Natural killer cell (primary cell): ENCODE measurements around the gene CATSPERZ. TPM values are rescaled to one million over a fixed set of nuclear protein-coding genes. Genes with fewer than 3 reads are reported as not detected.
"Not testable (repeated sequence)": the region's sequence is repeated elsewhere in the genome, so short reads cannot be mapped to it uniquely, and the experiment has no call there.

Experiments used
- ATAC-seq, 3 donors: fragments of 150-1000 bp in 2 of 3; fragments of 200-7000 bp in 1 of 3; cut with Tn5 transposase; 1 replicate in 1 of 3; 2 replicates in 2 of 3; pipeline ENCODE4 v1.10.0; 2021; ENCODE audit warnings: mild to moderate bottlenecking in 2 of 3, moderate library complexity in 2 of 3
- DNase-seq, 2 donors: peaks; one replicate each; pipeline versions ENCODE4 v3.0.0 to v3.0.0-alpha.2; 2013 to 2021; ENCODE audit warnings: mixed read lengths in 1 of 2
- H3K27ac ChIP-seq: one replicate; pipeline ENCODE4 v1.5.1; 2013; ENCODE audit warnings: mild to moderate bottlenecking, low read length
- H3K27me3 ChIP-seq: one replicate; pipeline ENCODE4 v1.6.1; 2013; ENCODE audit warnings: low read length; ENCODE audit not compliant: control insufficient read depth, insufficient read depth
- H3K36me3 ChIP-seq: one replicate; pipeline ENCODE4 v1.6.1; 2013; ENCODE audit warnings: low read length; ENCODE audit not compliant: control insufficient read depth, insufficient read depth
- H3K4me1 ChIP-seq: one replicate; pipeline ENCODE4 v1.6.1; 2013; ENCODE audit warnings: low read length; ENCODE audit not compliant: control insufficient read depth, insufficient read depth
- H3K4me3 ChIP-seq: one replicate; pipeline ENCODE4 v1.5.1; 2013; ENCODE audit warnings: low read length
- H3K9me3 ChIP-seq: one replicate; pipeline ENCODE4 v1.6.1; 2013; ENCODE audit warnings: low read length; ENCODE audit not compliant: control insufficient read depth, insufficient read depth
- H3K27ac Mint-ChIP-seq, 2 donors: one replicate each; pipeline ENCODE4 v1.8.0; 2022; ENCODE audit warnings: mild to moderate bottlenecking in 2 of 2, mixed read lengths in 2 of 2, moderate library complexity in 1 of 2
- H3K27me3 Mint-ChIP-seq, 2 donors: one replicate each; pipeline ENCODE4 v1.8.0; 2022; ENCODE audit warnings: low read depth in 2 of 2, mixed read lengths in 2 of 2
- H3K36me3 Mint-ChIP-seq: one replicate; pipeline ENCODE4 v1.8.0; 2022; ENCODE audit warnings: mixed read lengths
- H3K4me1 Mint-ChIP-seq, 2 donors: one replicate each; pipeline ENCODE4 v1.8.0; 2022; ENCODE audit warnings: mixed read lengths in 2 of 2
- H3K4me3 Mint-ChIP-seq: one replicate; pipeline ENCODE4 v1.8.0; 2022; ENCODE audit warnings: mild to moderate bottlenecking, moderate library complexity, mixed read lengths
- H3K9me3 Mint-ChIP-seq, 2 donors: one replicate each; pipeline ENCODE4 v1.8.0; 2022; ENCODE audit warnings: mixed read lengths in 2 of 2
- CTCF ChIP-seq: fragments of 200-600 bp; IDR thresholded peaks from one replicate; pipeline ENCODE4 v1.8.0; 2022; ENCODE audit warnings: antibody characterized with exemption
- WGBS: methylation state at CpG from one replicate; pipeline ENCODE4 v1.1.7; 2013; ENCODE audit warnings: missing lambda C conversion rate; ENCODE audit not compliant: insufficient coverage; 5-methylcytosine and 5-hydroxymethylcytosine counted together
- intact Hi-C: fragments of 100-400 bp; cut with micrococcal nuclease; formaldehyde crosslinking; loops from one replicate; pipeline ENCODE4 v1.14.2; 2022
- total RNA-seq, 4 donors: library from RNA; stranded (reverse); fragments of 120-200 nt in 1 of 4; gene quantifications; one replicate each; pipeline versions ENCODE4 v1.2.3 to v1.2.4, GENCODE V29; 2013 to 2022

Gene CATSPERZ
- total RNA-seq, 3 donors from 2014 or later (not counting 1 experiment from before 2014, with no cell fraction given): 0.80 to 0.90 TPM; not detected in 1

DNA sequence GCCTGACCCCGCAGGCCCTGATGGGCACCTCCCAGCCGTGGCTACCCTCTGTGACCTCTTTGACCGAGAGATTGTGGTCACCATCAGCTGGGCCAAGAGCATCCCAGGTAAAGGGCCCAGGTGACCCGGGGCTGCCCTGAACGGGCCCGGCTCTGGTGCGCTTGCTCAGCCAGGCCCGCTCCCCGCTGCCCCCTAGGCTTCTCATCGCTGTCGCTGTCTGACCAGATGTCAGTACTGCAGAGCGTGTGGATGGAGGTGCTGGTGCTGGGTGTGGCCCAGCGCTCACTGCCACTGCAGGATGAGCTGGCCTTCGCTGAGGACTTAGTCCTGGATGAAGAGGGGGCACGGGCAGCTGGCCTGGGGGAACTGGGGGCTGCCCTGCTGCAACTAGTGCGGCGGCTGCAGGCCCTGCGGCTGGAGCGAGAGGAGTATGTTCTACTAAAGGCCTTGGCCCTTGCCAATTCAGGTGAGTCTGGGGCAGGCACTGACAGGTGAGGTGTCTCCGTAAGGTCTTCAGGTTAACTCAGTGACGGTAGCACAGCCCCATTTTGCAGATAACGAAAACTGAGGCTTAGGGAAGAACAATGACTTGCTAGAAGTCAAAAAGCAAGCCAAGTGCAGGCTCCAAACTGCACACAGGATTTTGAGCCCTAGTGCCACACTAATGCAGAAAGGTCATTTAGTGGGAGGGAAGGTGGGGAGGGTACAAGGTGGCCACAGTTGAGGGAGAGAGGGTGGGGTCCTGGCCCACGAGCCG lies 14.8 kb downstream of the CATSPERZ start:
- no peak for DNase-seq

DNA sequence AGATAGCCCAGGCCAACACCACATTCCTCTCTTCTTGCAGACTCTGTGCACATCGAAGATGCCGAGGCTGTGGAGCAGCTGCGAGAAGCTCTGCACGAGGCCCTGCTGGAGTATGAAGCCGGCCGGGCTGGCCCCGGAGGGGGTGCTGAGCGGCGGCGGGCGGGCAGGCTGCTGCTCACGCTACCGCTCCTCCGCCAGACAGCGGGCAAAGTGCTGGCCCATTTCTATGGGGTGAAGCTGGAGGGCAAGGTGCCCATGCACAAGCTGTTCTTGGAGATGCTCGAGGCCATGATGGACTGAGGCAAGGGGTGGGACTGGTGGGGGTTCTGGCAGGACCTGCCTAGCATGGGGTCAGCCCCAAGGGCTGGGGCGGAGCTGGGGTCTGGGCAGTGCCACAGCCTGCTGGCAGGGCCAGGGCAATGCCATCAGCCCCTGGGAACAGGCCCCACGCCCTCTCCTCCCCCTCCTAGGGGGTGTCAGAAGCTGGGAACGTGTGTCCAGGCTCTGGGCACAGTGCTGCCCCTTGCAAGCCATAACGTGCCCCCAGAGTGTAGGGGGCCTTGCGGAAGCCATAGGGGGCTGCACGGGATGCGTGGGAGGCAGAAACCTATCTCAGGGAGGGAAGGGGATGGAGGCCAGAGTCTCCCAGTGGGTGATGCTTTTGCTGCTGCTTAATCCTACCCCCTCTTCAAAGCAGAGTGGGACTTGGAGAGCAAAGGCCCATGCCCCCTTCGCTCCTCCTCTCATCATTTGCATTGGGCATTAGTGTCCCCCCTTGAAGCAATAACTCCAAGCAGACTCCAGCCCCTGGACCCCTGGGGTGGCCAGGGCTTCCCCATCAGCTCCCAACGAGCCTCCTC lies 15.7 kb downstream of the CATSPERZ start:
- H3K4me3 ChIP-seq, H3K36me3 Mint-ChIP-seq, H3K27me3 ChIP-seq, H3K9me3 Mint-ChIP-seq, H3K27ac ChIP-seq, ATAC-seq, H3K27me3 Mint-ChIP-seq, DNase-seq, H3K9me3 ChIP-seq: not testable (repeated sequence)
- Histone ChIP-seq H3K36me3 (peaks cover 28% of the 10 kb centered on the region), H3K4me1 (peaks cover 30% of the 10 kb centered on the region)
- Mint-ChIP-seq H3K27ac (peak overlapping the region; percentile 88 to 99), H3K4me1 (peaks cover 53 to 54% of the 10 kb centered on the region in 2 donors), H3K4me3 (peak overlapping the region; percentile 97)
- WGBS: 91% methylated on average over 25 of the region's 25 CpGs
- intact Hi-C loops: loop anchor here (5.0 kb wide), 1 partner anchor 129 kb away; the partner anchor contains the start of gene STIP1

More for the DNA sequence above, 14.8 kb downstream of the CATSPERZ start:
- Mint-ChIP-seq H3K27me3 (no peaks in the 10 kb centered on the region), H3K9me3 (no peaks in the 10 kb centered on the region), H3K4me3 (no peak overlapping the region), H3K4me1 (peaks cover 44 to 45% of the 10 kb centered on the region in 2 donors), H3K27ac (no peak overlapping the region), H3K36me3 (no peaks in the 10 kb centered on the region)
- no peak for TF ChIP-seq CTCF
- Histone ChIP-seq H3K4me3 (no peak overlapping the region), H3K36me3 (peaks cover 26% of the 10 kb centered on the region), H3K9me3 (no peaks in the 10 kb centered on the region), H3K27ac (no peak overlapping the region), H3K27me3 (no peaks in the 10 kb centered on the region), H3K4me1 (peaks cover 30% of the 10 kb centered on the region)
- 94% methylated on average over 24 of the region's 24 CpGs for WGBS
- no peak for ATAC-seq
- intact Hi-C loops: loop anchor here (5.0 kb wide), 1 partner anchor 128 kb away; the partner anchor contains the start of gene STIP1

DNA sequence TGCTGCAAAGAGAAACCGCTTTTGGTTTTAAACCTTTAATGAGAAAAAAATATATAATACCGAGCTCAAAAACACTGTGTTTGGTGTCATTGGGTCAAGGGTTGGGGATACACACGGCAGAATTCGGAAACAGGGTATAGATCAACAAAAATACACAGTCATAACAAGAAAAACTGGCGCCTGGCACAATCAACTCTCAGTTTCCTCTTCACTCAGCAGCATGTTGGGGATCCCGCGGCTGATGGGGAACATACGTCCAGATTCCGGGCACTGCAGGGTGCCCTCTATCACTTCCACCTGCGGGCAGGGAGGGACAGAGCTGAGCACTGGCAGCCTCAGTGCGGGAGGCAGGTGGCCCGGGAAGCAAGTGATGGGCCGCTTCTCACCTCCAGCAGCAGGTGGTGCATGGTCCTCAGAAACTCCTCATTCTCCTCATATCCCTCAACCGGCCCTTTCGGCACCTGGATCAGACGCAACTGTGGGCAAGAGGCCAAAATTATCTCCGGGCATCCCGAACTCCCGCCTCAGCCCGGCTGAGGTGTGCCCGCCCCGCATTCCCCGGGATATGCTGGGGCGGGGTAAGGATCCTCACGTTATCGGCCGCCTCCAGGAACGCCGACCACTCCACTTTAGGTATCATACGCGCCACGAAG lies 16.6 kb downstream of the CATSPERZ start:
- H3K4me1 ChIP-seq: peaks cover 30% of the 10 kb centered on the region
- no peak for TF ChIP-seq CTCF
- Mint-ChIP-seq H3K4me3 (peak overlapping the region; percentile 97), H3K36me3 (no peaks in the 10 kb centered on the region), H3K9me3 (no peaks in the 10 kb centered on the region), H3K27ac (peak overlapping the region; percentile 88 to 99), H3K4me1 (peaks cover 55 to 62% of the 10 kb centered on the region in 2 donors), H3K27me3 (no peaks in the 10 kb centered on the region)
- H3K27ac ChIP-seq: peak overlapping the region; percentile 86
- peaks cover 30% of the 10 kb centered on the region for H3K36me3 ChIP-seq
- H3K27me3 ChIP-seq: no peaks in the 10 kb centered on the region
- 4% methylated on average over 29 of the region's 32 CpGs for WGBS
- intact Hi-C loops: loop anchor here (1.0 to 5.0 kb wide), 4 partner anchors 11 to 129 kb away; partner anchors contain the start of genes CCDC88B, ESRRA and STIP1
- H3K9me3 ChIP-seq: no peaks in the 10 kb centered on the region
- DNase-seq (peak in 1 of 2 donors; percentile 76), ATAC-seq (no peak)
- H3K4me3 ChIP-seq: peak overlapping the region; percentile 91
